GM12872 (cell line): ENCODE data around the gene TENM4.

Experiments
- CTCF ChIP-seq: IDR thresholded peaks from 3 replicates; pipeline ENCODE4 v1.5.1; 2011; ENCODE audit warnings: low read depth, mild to moderate bottlenecking, low read length, moderate library complexity; ENCODE audit not compliant: insufficient read depth

TENM4 gene

GRCh38 chr11:79011357-79011756 is 429.5 kb downstream of the TENM4 start:
- no peak for TF ChIP-seq CTCF

- TF ChIP-seq CTCF = no peak
Measured at GRCh38 chr11:79007771-79008402, 432.9 kb downstream of the TENM4 start.

- no peak for TF ChIP-seq CTCF
Measured at GRCh38 chr11:79006854-79007253, 434.0 kb downstream of the TENM4 start.

- no peak for TF ChIP-seq CTCF
Measured at GRCh38 chr11:78996007-78996406, 444.8 kb downstream of the TENM4 start.

- no peak for TF ChIP-seq CTCF
Measured at GRCh38 chr11:78995171-78995570, 445.7 kb downstream of the TENM4 start.

GRCh38 chr11:78993802-78994430 is 446.9 kb downstream of the TENM4 start:
- TF ChIP-seq CTCF = no peak

- no peak for TF ChIP-seq CTCF
Measured at GRCh38 chr11:78991681-78992080, 449.1 kb downstream of the TENM4 start.
